A673 (cell line): ENCODE data around the gene TMEM178B. TPM values are rescaled to one million over a fixed set of nuclear protein-coding genes. Genes with fewer than 3 reads are reported as not detected.

Source experiments
- BruUV-seq: library from RNA; stranded (reverse); fragments of 400-500 nt; replicated peaks from 2 replicates; lab custom pipeline; 2021; lab: Mats Ljungman, UMichigan
- CTCF ChIA-PET: fragments of 300-600 bp; sonication (Branson Sonifier 250); formaldehyde crosslinking; loops from one replicate; lab custom pipeline; 2022; ENCODE audit warnings: antibody characterized with exemption; lab: Charles Lee
- POLR2A ChIA-PET: fragments of 300-600 bp; sonication (Branson Sonifier 250); formaldehyde crosslinking; loops from one replicate; lab custom pipeline; 2022; ENCODE audit warnings: antibody characterized with exemption; ENCODE audit not compliant: low non-redundant PET; lab: Charles Lee
- DNase-seq: peaks from one replicate; pipeline ENCODE4 v3.0.0-alpha.2; 2015; ENCODE audit warnings: low spot score
- H3K27ac ChIP-seq: fragments of 200-600 bp; sonication (generic); 2 replicates; pipeline ENCODE4 v1.5.1; 2016; ENCODE audit warnings: mixed run types, low read depth, mild to moderate bottlenecking, mixed read lengths, antibody characterized with exemption, low read length; ENCODE audit not compliant: poor library complexity, severe bottlenecking
- H3K27me3 ChIP-seq: fragments of 200-600 bp; sonication (generic); replicated peaks from 2 replicates; pipeline ENCODE4 v1.6.1; 2017; ENCODE audit warnings: mixed run types, low read depth, mild to moderate bottlenecking, mixed read lengths, antibody characterized with exemption, low read length; ENCODE audit not compliant: insufficient read depth, poor library complexity
- H3K36me3 ChIP-seq: fragments of 200-600 bp; sonication (generic); 2 replicates; pipeline ENCODE4 v1.6.1; 2016; ENCODE audit warnings: mixed run types, mild to moderate bottlenecking, mixed read lengths, antibody characterized with exemption, low read length; ENCODE audit not compliant: insufficient read depth, poor library complexity, severe bottlenecking
- H3K4me1 ChIP-seq: fragments of 200-600 bp; sonication (generic); 2 replicates; pipeline ENCODE4 v1.6.1; 2017; ENCODE audit warnings: mixed run types, mild to moderate bottlenecking, mixed read lengths, antibody characterized with exemption, low read length; ENCODE audit not compliant: insufficient read depth, poor library complexity, severe bottlenecking
- H3K4me3 ChIP-seq: fragments of 200-600 bp; sonication (generic); 2 replicates; pipeline ENCODE4 v1.5.1; 2016; ENCODE audit warnings: low read depth, mixed run types, mild to moderate bottlenecking, mixed read lengths, low read length; ENCODE audit not compliant: poor library complexity, severe bottlenecking
- H3K9me3 ChIP-seq: fragments of 200-600 bp; sonication (generic); 2 replicates; pipeline ENCODE4 v1.6.1; 2016; ENCODE audit warnings: mixed run types, low read depth, mild to moderate bottlenecking, mixed read lengths, antibody characterized with exemption, low read length; ENCODE audit not compliant: poor library complexity, severe bottlenecking
- EZH2 ChIP-seq: fragments of 200-600 bp; sonication (generic); IDR thresholded peaks from 2 replicates; pipeline ENCODE4 v1.6.1; 2017; ENCODE audit warnings: borderline replicate concordance, low read depth, mild to moderate bottlenecking, mixed read lengths, antibody characterized with exemption, low read length; ENCODE audit not compliant: poor library complexity, severe bottlenecking
- intact Hi-C: fragments of 100-400 bp; cut with micrococcal nuclease; formaldehyde crosslinking; loops from one replicate; pipeline ENCODE4 v1.10.0; 2022; ENCODE audit not compliant: unreplicated experiment
- total RNA-seq: library from RNA; stranded (reverse); gene quantifications from 2 replicates; pipeline ENCODE4 v1.2.3, GENCODE V29; 2021
- TF ChIP-seq, protein P1 (sequence below): fragments of 300-800, 200-600 bp; sonication (generic); conservative IDR thresholded peaks from 2 replicates; pipeline ENCODE4 v1.5.1; 2017; ENCODE audit warnings: low read depth, mild to moderate bottlenecking, antibody characterized with exemption, low read length, moderate library complexity, mixed read lengths

Gene TMEM178B
- total RNA-seq, 1 experiment from 2014 or later, result 2.8 TPM

DNA sequence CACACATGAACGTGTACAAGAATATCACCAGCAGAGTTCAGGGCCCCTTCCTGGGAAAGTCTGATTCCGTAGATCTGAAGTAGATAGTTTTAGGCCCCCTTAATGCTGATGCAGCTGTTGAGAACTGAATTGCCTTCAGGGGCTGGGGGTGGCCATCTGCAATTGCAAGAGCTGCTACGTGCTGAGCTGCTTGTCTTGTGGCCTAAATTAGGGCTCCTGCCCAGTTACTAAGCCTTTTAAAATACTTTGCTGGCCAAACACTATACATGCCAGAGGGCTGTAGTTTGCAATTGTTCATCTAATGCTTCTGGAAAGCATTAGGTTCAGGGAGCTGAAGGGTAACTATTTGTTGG is 71.7 kb downstream of the TMEM178B start:
- no peaks in the 10 kb centered on the region for H3K27me3 ChIP-seq
- CTCF ChIA-PET, result no interaction called here
- no peaks in the 10 kb centered on the region for H3K36me3 ChIP-seq
- BruUV-seq, result no TSS peak
- no peak for TF ChIP-seq EZH2
- TF ChIP-seq, protein P1, sequence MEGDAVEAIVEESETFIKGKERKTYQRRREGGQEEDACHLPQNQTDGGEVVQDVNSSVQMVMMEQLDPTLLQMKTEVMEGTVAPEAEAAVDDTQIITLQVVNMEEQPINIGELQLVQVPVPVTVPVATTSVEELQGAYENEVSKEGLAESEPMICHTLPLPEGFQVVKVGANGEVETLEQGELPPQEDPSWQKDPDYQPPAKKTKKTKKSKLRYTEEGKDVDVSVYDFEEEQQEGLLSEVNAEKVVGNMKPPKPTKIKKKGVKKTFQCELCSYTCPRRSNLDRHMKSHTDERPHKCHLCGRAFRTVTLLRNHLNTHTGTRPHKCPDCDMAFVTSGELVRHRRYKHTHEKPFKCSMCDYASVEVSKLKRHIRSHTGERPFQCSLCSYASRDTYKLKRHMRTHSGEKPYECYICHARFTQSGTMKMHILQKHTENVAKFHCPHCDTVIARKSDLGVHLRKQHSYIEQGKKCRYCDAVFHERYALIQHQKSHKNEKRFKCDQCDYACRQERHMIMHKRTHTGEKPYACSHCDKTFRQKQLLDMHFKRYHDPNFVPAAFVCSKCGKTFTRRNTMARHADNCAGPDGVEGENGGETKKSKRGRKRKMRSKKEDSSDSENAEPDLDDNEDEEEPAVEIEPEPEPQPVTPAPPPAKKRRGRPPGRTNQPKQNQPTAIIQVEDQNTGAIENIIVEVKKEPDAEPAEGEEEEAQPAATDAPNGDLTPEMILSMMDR, result no peak
- intact Hi-C loops, result no loop called here
- H3K27ac ChIP-seq, result no peak overlapping the region
- DNase-seq, result no peak
- H3K9me3 ChIP-seq, result no peaks in the 10 kb centered on the region
- H3K4me3 ChIP-seq, result no peak overlapping the region
- POLR2A ChIA-PET, result no interaction called here
- no peaks in the 10 kb centered on the region for H3K4me1 ChIP-seq

DNA sequence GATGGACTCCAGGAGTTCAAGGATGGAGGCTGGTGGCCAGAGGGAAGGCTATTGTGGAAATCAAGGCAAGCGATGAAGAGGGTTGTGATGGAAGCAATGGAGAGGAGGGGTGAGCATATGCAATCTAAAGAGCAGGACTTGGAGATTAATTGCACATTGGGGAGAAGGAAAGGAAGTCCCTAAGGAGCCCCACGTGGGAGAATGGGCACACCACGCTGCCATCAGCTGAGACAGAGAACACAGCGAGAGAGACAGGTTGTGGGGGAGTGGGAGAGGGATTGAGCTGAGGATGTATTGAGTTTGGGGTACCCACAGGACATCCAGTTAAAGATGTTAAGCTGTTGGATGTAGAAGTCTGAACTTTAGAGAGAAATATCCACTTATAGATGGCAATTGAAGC is 73.6 kb downstream of the TMEM178B start:
- TF ChIP-seq EZH2, result no peak
- TF ChIP-seq, protein P1, result no peak
- Histone ChIP-seq H3K9me3 (no peaks in the 10 kb centered on the region), H3K4me3 (no peak overlapping the region), H3K27me3 (no peaks in the 10 kb centered on the region), H3K4me1 (no peaks in the 10 kb centered on the region), H3K27ac (no peak overlapping the region), H3K36me3 (no peaks in the 10 kb centered on the region)
- CTCF ChIA-PET, result no interaction called here
- intact Hi-C loops, result no loop called here
- DNase-seq, result no peak
- POLR2A ChIA-PET, result no interaction called here
- BruUV-seq, result no TSS peak

DNA sequence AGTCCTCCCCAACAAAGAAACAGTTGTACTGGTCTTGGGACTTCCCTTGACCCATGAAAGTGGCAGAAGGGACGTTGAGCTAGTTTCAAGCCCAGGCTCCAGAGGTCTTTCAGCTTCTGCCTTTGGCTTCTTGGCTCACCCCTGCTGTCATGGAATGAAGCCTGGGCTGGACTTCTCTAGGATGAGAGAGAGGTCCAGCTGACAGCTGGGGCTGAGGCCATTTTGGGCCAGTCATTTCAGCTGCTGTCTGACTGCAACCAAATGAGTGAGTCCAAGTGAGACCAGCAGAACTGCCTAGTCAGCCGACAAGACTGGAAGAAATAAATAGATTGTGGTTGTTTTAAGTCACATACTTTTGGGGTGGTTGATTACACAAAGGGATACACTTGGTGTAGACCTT is 76.6 kb downstream of the TMEM178B start:
- Histone ChIP-seq H3K9me3 (no peaks in the 10 kb centered on the region), H3K4me3 (no peak overlapping the region), H3K36me3 (no peaks in the 10 kb centered on the region), H3K4me1 (no peaks in the 10 kb centered on the region), H3K27me3 (no peaks in the 10 kb centered on the region), H3K27ac (no peak overlapping the region)
- ChIA-PET CTCF (no interaction called here), POLR2A (no interaction called here)
- no TSS peak for BruUV-seq
- DNase-seq, result no peak
- intact Hi-C loops, result no loop called here
- no peak for TF ChIP-seq EZH2
- TF ChIP-seq, protein P1, result no peak
